K562 (cell line): Measurements from ENCODE around the gene SMAGP. TPM values are rescaled to one million over a fixed set of nuclear protein-coding genes. Genes with fewer than 3 reads are reported as not detected.

Experiments used
- ATAC-seq: fragments of 200-7000 bp; cut with Tn5 transposase; 3 replicates; pipeline ENCODE4 v1.9.1; 2020; ENCODE audit warnings: moderate library complexity
- BruUV-seq: library from RNA; stranded (reverse); fragments of 400-500 nt; replicated peaks from 2 replicates; lab custom pipeline; 2021; lab: Mats Ljungman, UMichigan
- CTCF ChIA-PET: fragments of 300-600 bp; formaldehyde crosslinking; extraction: SDS; loops from one replicate; lab custom pipeline; 2021; ENCODE audit warnings: low intra/inter-chr PET ratio; lab: Yijun Ruan, JAX
- POLR2A ChIA-PET: fragments of 300-600, 350-650 bp; sonication (Branson Sonifier 250); formaldehyde crosslinking; extraction: SDS; loops from one replicate; lab custom pipeline; 2021; ENCODE audit warnings: antibody characterized with exemption, inconsistent platforms; lab: Yijun Ruan, JAX
- DNase-seq, 4 experiments: peaks; one replicate each; pipeline versions ENCODE4 v3.0.0 to v3.0.0-alpha.2; 2011 to 2018; ENCODE audit warnings: low spot score in 3 of 4, mixed read lengths in 3 of 4; ENCODE audit errors: extremely low read depth in 1 of 4
- FAIRE-seq: peaks from 2 replicates; lab custom pipeline; 2011; peaks lifted over from hg19 to GRCh38; lab: Jason Lieb, UNC
- H2AFZ ChIP-seq: 2 replicates; pipeline ENCODE4 v1.6.0; 2011; ENCODE audit warnings: low read depth, low read length, control low read depth, inconsistent platforms
- H3K27ac ChIP-seq: fragments of 200-600 bp; 3 replicates; pipeline ENCODE4 v1.8.0; 2011; ENCODE audit warnings: low read depth, mild to moderate bottlenecking, control low read depth, inconsistent platforms, low read length, moderate library complexity, mixed read lengths; ENCODE audit errors: extremely low read depth
- H3K27me3 ChIP-seq, 2 experiments: fragments of 300-600 bp in 1 of 2; 2 replicates in 1 of 2; 3 replicates in 1 of 2; pipeline versions ENCODE4 v1.6.0 to v1.8.0; 2011; ENCODE audit warnings: inconsistent platforms in 2 of 2, low read length in 2 of 2, mild to moderate bottlenecking in 1 of 2, mixed read lengths in 1 of 2, moderate library complexity in 1 of 2; ENCODE audit not compliant: control insufficient read depth in 2 of 2, insufficient read depth in 2 of 2
- H3K36me3 ChIP-seq: fragments of 300-600 bp; 3 replicates; pipeline ENCODE4 v1.8.0; 2011; ENCODE audit warnings: mild to moderate bottlenecking, low read length, inconsistent platforms; ENCODE audit not compliant: control insufficient read depth, insufficient read depth
- H3K4me1 ChIP-seq, 2 experiments: fragments of 200-600 bp in 1 of 2; replicated peaks in 1 of 2; 2 replicates in 1 of 2; 3 replicates in 1 of 2; pipeline versions ENCODE4 v1.5.1 to v1.8.0; 2011; ENCODE audit warnings: inconsistent platforms in 2 of 2, low read length in 2 of 2, mild to moderate bottlenecking in 1 of 2, mixed read lengths in 1 of 2, moderate library complexity in 1 of 2; ENCODE audit not compliant: control insufficient read depth in 2 of 2, insufficient read depth in 2 of 2
- H3K4me2 ChIP-seq: 2 replicates; pipeline ENCODE4 v1.6.1; 2011; ENCODE audit warnings: low read length, control low read depth, inconsistent platforms, mixed read lengths; ENCODE audit not compliant: insufficient read depth
- H3K4me3 ChIP-seq: fragments of 200-600 bp; sonication (generic), shearing (Covaris generic); 2 replicates; pipeline ENCODE4 v1.5.1; 2016; ENCODE audit warnings: control low read depth, inconsistent platforms
- H3K79me2 ChIP-seq: fragments of 200-600 bp; 3 replicates; pipeline ENCODE4 v1.8.0; 2011; ENCODE audit warnings: low read length, inconsistent platforms; ENCODE audit not compliant: control insufficient read depth, insufficient read depth
- H3K9ac ChIP-seq, 2 experiments: 2 replicates each; pipeline versions ENCODE4 v1.6.0 to v1.6.1; 2011; ENCODE audit warnings: low read depth in 2 of 2, low read length in 2 of 2, control low read depth in 1 of 2, inconsistent platforms in 1 of 2, mild to moderate bottlenecking in 1 of 2, mixed read lengths in 1 of 2; ENCODE audit not compliant: insufficient read depth in 1 of 2
- H3K9me1 ChIP-seq: one replicate; pipeline ENCODE4 v1.6.0; 2011; ENCODE audit warnings: inconsistent platforms, mild to moderate bottlenecking, low read length, moderate library complexity; ENCODE audit not compliant: control insufficient read depth, insufficient read depth
- H3K9me3 ChIP-seq: replicated peaks from 2 replicates; pipeline ENCODE4 v1.5.1; 2011; ENCODE audit warnings: low read depth, low read length, inconsistent platforms; ENCODE audit not compliant: control insufficient read depth, insufficient read depth
- H4K20me1 ChIP-seq: replicated peaks from 2 replicates; pipeline ENCODE4 v1.6.1; 2011; ENCODE audit warnings: low read length, inconsistent platforms, mixed read lengths; ENCODE audit not compliant: control insufficient read depth, insufficient read depth
- GATAD2B ChIP-seq: fragments of 450-650 bp; IDR thresholded peaks from 2 replicates; pipeline ENCODE4 v1.6.1; 2017; ENCODE audit warnings: mild to moderate bottlenecking, borderline replicate concordance
- HDAC3 ChIP-seq: fragments of 450-650 bp; IDR thresholded peaks from 2 replicates; pipeline ENCODE4 v1.6.1; 2018; ENCODE audit warnings: borderline replicate concordance, mild to moderate bottlenecking, moderate library complexity; ENCODE audit not compliant: partially characterized antibody
- HINFP ChIP-seq: fragments of 450-650 bp; conservative IDR thresholded peaks from 2 replicates; pipeline ENCODE4 v1.6.1; 2016; ENCODE audit warnings: missing genetic modification characterization, low read depth, mild to moderate bottlenecking, control low read depth, missing compliant biosample characterization
- HMG20A ChIP-seq: fragments of 450-650 bp; formaldehyde crosslinking; conservative IDR thresholded peaks from 2 replicates; pipeline ENCODE4 v1.4.0; 2020; ENCODE audit warnings: mild to moderate bottlenecking, mixed read lengths
- THRB ChIP-seq: fragments of 450-650 bp; formaldehyde crosslinking; conservative IDR thresholded peaks from 2 replicates; pipeline ENCODE4 v1.4.0; 2022; ENCODE audit warnings: mild to moderate bottlenecking, missing genetic modification characterization
- TRIM24 ChIP-seq, 2 experiments: fragments of 450-650 bp; IDR thresholded peaks; 2 replicates each; pipeline ENCODE4 v1.6.1; 2016
- ZNF316 ChIP-seq: fragments of 450-650 bp; IDR thresholded peaks from 2 replicates; pipeline ENCODE4 v1.6.1; 2016
- ZNF639 ChIP-seq, 2 experiments: fragments of 200-800 bp in 1 of 2; sonication (Bioruptor generic) in 1 of 2; sonication (generic) in 1 of 2; formaldehyde crosslinking in 1 of 2; IDR thresholded peaks in 1 of 2; conservative IDR thresholded peaks in 1 of 2; 2 replicates each; pipeline versions ENCODE4 v1.5.0 to v1.6.1; 2016 to 2020; ENCODE audit warnings: missing compliant biosample characterization in 1 of 2, missing genetic modification characterization in 1 of 2, missing genetic modification reagents in 1 of 2
- ZNF707 ChIP-seq: fragments of 250-450 bp; sonication (Bioruptor Pico); conservative IDR thresholded peaks from 2 replicates; pipeline ENCODE4 v1.8.0; 2022; ENCODE audit warnings: inconsistent platforms, mild to moderate bottlenecking, moderate library complexity
- ZNF778 ChIP-seq: fragments of 450-650 bp; formaldehyde crosslinking; IDR thresholded peaks from 2 replicates; pipeline ENCODE4 v1.4.0; 2020; ENCODE audit warnings: mild to moderate bottlenecking, moderate library complexity
- WGBS: fragments of 100-300 bp; shearing (Covaris generic); methylation state at CpG from one replicate; pipeline ENCODE4 v1.1.6; 2016; ENCODE audit warnings: low coverage, mixed read lengths; ENCODE audit not compliant: insufficient coverage; ENCODE audit errors: missing lambda C conversion rate; 5-methylcytosine and 5-hydroxymethylcytosine counted together
- in situ Hi-C: fragments of 300-500 bp; cut with MboI; formaldehyde crosslinking; loops from 4 replicates; pipeline ENCODE4 v1.15.0; 2018; ENCODE audit warnings: inconsistent platforms, mixed read lengths
- intact Hi-C: fragments of 100-400 bp; cut with micrococcal nuclease; formaldehyde crosslinking; loops from 2 replicates; pipeline ENCODE4 v1.14.2; 2022
- polyA plus RNA-seq, 8 experiments: library from polyadenylated mRNA; depleted of rRNA in 4 of 8; stranded (reverse) in 5 of 8; unstranded in 3 of 8; fragments of >200 nt; fragmentation: Nextera tagmentation in 2 of 8; fragmentation: Illumina TruSeq in 1 of 8; extraction: Ambion mirVana in 2 of 8; extraction: Trizol in 1 of 8; gene quantifications; 2 replicates each; pipeline versions ENCODE4 v1.2.1 to v1.2.3, GENCODE V29; 2011 to 2014; ENCODE audit warnings: inconsistent platforms in 1 of 8, missing spikeins in 1 of 8
- total RNA-seq, 7 experiments: library from RNA; depleted of rRNA in 6 of 7; stranded (reverse); fragments of >200 nt in 6 of 7; fragmentation: Illumina TruSeq in 2 of 7; extraction: Trizol in 2 of 7; gene quantifications; 2 replicates each; pipeline versions ENCODE4 v1.2.1 to v1.2.3, GENCODE V29; 2011 to 2021; ENCODE audit warnings: low replicate concordance in 1 of 7

Gene SMAGP
- total and polyA plus RNA-seq, 9 of the 15 experiments (the other 6 are each of a cell fraction or from before 2014, with no cell fraction given), result 23.1 to 62.3 (median 29.9) TPM

GRCh38 chr12:51216642-51217041, 53.6 kb downstream of the SMAGP start (continued):
- TF ChIP-seq HINFP (tag) (no peak), ZNF639 (CRISPR knock-in tag; conservative IDR thresholded peaks at IDR 0.05 in 1 of 2, IDR thresholded peaks at IDR 0.05 in 1 of 2) (no peak), ZNF778 (CRISPR knock-in tag) (no peak), HDAC3 (no peak)

GRCh38 chr12:51214895-51215294, 55.3 kb downstream of the SMAGP start:
- in situ Hi-C loops (no loop called here), intact Hi-C loops (no loop called here)
- no peak overlapping the region for H3K9ac ChIP-seq
- no peaks in the 10 kb centered on the region for H3K36me3 ChIP-seq
- FAIRE-seq (no peak), ATAC-seq (no peak), DNase-seq (no peak)
- no peak overlapping the region for H3K27ac ChIP-seq
- H3K9me3 ChIP-seq, result no peaks in the 10 kb centered on the region
- BruUV-seq, result no TSS peak
- no peaks in the 10 kb centered on the region for H3K27me3 ChIP-seq
- H3K4me3 ChIP-seq, result no peak overlapping the region
- POLR2A ChIA-PET, result interaction anchor here (0.6 to 0.9 kb wide), 2 partner anchors 24 to 228 kb away, joined by 3 to 5 read pairs; partner anchors contain the start of gene DAZAP2
- H3K9me1 ChIP-seq, result no peaks in the 10 kb centered on the region
- H4K20me1 ChIP-seq, result no peaks in the 10 kb centered on the region
- H2AFZ ChIP-seq, result no peak overlapping the region
- no peak for TF ChIP-seq GATAD2B
- no peak for TF ChIP-seq ZNF707 (CRISPR knock-in tag)
- TF ChIP-seq TRIM24 (IDR thresholded peaks at IDR 0.05), result 0 out of 4 replicates have a peak, but pooled peaks of 1 of the 2 experiments have one; percentile 41
- TF ChIP-seq HMG20A (CRISPR knock-in tag), result no peak
- no peak for TF ChIP-seq THRB (CRISPR knock-in tag)
- TF ChIP-seq ZNF316, result peak; percentile 63
- H3K4me2 ChIP-seq, result no peak overlapping the region
- CTCF ChIA-PET, result no interaction called here
- 74% methylated on average over 5 of the region's 5 CpGs for WGBS
- peaks cover 17 to 18% of the 10 kb centered on the region in 2 experiments; a peak in 4 of 5 replicates for H3K4me1 ChIP-seq
- H3K79me2 ChIP-seq, result peaks cover 19% of the 10 kb centered on the region
